ENCODE results near the gene MMP28. TPM values are rescaled to one million over a fixed set of nuclear protein-coding genes. Genes with fewer than 3 reads are reported as not detected.
A peak's percentile ranks its signal among the peaks of the same experiment; 100 is the strongest.

MMP28 gene
- polyA plus RNA-seq, 2 donors: 14.8 to 21.7 TPM

- Histone ChIP-seq H3K27me3 (ENCODE audit: control insufficient read depth in 1 of 2, insufficient read depth in 2 of 2, low read length in 2 of 2) (no peaks in the 10 kb centered on the region), H3K4me1 (ENCODE audit: control insufficient read depth in 2 of 2, insufficient read depth in 2 of 2, low read length in 1 of 2) (peaks cover 0 to 15% of the 10 kb centered on the region in 2 donors), H3K36me3 (ENCODE audit: control insufficient read depth in 2 of 2, insufficient read depth in 2 of 2, low read length in 1 of 2) (no peaks in the 10 kb centered on the region), H3K27ac (ENCODE audit: low read depth in 2 of 2, low read length in 1 of 2) (no peak overlapping the region), H3K4me3 (ENCODE audit: low read depth in 1 of 2, low read length in 2 of 2) (no peak overlapping the region), H3K9me3 (ENCODE audit: control insufficient read depth in 2 of 2, insufficient read depth in 1 of 2, low read depth in 1 of 2, low read length in 1 of 2) (no peaks in the 10 kb centered on the region)
- WGBS, 2 donors: 18 to 29% methylated on average over 4 of the region's 4 CpGs
Measured at GRCh38 chr17:35748341-35748841, 47.0 kb downstream of the MMP28 start.

GRCh38 chr17:35747540-35748017, 47.9 kb downstream of the MMP28 start:
- no peaks in the 10 kb centered on the region for H3K27me3 ChIP-seq (ENCODE audit: control insufficient read depth in 1 of 2, insufficient read depth in 2 of 2, low read length in 2 of 2)
- no peaks in the 10 kb centered on the region for H3K36me3 ChIP-seq (ENCODE audit: control insufficient read depth in 2 of 2, insufficient read depth in 2 of 2, low read length in 1 of 2)
- no peak overlapping the region for H3K4me3 ChIP-seq (ENCODE audit: low read depth in 1 of 2, low read length in 2 of 2)
- peaks cover 0 to 13% of the 10 kb centered on the region in 2 donors for H3K4me1 ChIP-seq (ENCODE audit: control insufficient read depth in 2 of 2, insufficient read depth in 2 of 2, low read length in 1 of 2)
- H3K27ac ChIP-seq (ENCODE audit: low read depth in 2 of 2, low read length in 1 of 2): no peak overlapping the region
- no peaks in the 10 kb centered on the region for H3K9me3 ChIP-seq (ENCODE audit: control insufficient read depth in 2 of 2, insufficient read depth in 1 of 2, low read depth in 1 of 2, low read length in 1 of 2)
- WGBS, 2 donors: 27 to 30% methylated on average over 12 of the region's 12 CpGs

DNA sequence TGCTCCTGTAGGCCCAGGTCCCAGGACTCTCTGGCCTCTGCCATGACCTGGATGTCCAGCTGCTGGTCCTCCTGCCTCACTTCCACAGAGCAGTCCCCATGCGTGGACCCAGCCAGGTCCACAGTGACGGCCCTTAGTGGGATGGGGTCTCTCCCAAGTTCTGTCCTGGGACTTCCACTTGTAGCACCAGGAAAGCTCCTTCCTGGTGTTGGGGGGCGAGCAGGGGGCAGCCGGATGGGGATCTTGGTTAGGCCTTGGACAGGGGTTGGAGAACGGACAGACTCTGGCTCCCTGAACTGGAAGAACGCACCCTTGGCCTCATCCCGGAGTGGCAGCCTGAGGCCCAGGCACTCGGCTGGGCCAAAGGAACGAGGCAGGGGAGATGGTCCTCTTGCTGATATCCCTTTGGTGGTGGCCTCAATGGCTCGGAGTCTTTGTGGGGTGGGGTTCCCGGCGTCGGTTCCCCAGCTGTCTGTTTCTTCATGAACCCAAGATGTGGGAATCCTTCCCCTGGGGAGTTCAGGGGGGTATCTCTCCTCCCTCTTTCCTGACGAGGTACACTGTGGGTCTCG, 49.6 kb downstream of the MMP28 start:
- peaks cover 0 to 2% of the 10 kb centered on the region in 2 donors for H3K9me3 ChIP-seq (ENCODE audit: control insufficient read depth in 2 of 2, insufficient read depth in 1 of 2, low read depth in 1 of 2, low read length in 1 of 2)
- WGBS, 2 donors: 84 to 86% methylated on average over 15 of the region's 15 CpGs
- peaks cover 5 to 17% of the 10 kb centered on the region in 2 donors for H3K4me1 ChIP-seq (ENCODE audit: control insufficient read depth in 2 of 2, insufficient read depth in 2 of 2, low read length in 1 of 2)
- no peak overlapping the region for H3K4me3 ChIP-seq (ENCODE audit: low read depth in 1 of 2, low read length in 2 of 2)
- no peak overlapping the region for H3K27ac ChIP-seq (ENCODE audit: low read depth in 2 of 2, low read length in 1 of 2)
- peaks cover 0 to 7% of the 10 kb centered on the region in 2 donors for H3K27me3 ChIP-seq (ENCODE audit: control insufficient read depth in 1 of 2, insufficient read depth in 2 of 2, low read length in 2 of 2)
- H3K36me3 ChIP-seq (ENCODE audit: control insufficient read depth in 2 of 2, insufficient read depth in 2 of 2, low read length in 1 of 2): no peaks in the 10 kb centered on the region

GRCh38 chr17:35745246-35745645, 50.2 kb downstream of the MMP28 start:
- WGBS, 2 donors: 85 to 88% methylated on average over 7 of the region's 7 CpGs
- H3K27me3 ChIP-seq (ENCODE audit: control insufficient read depth in 1 of 2, insufficient read depth in 2 of 2, low read length in 2 of 2): peaks cover 0 to 10% of the 10 kb centered on the region in 2 donors
- H3K27ac ChIP-seq (ENCODE audit: low read depth in 2 of 2, low read length in 1 of 2): no peak overlapping the region
- no peaks in the 10 kb centered on the region for H3K36me3 ChIP-seq (ENCODE audit: control insufficient read depth in 2 of 2, insufficient read depth in 2 of 2, low read length in 1 of 2)
- H3K4me1 ChIP-seq (ENCODE audit: control insufficient read depth in 2 of 2, insufficient read depth in 2 of 2, low read length in 1 of 2): peaks cover 5 to 14% of the 10 kb centered on the region in 2 donors
- no peak overlapping the region for H3K4me3 ChIP-seq (ENCODE audit: low read depth in 1 of 2, low read length in 2 of 2)
- peaks cover 0 to 6% of the 10 kb centered on the region in 2 donors for H3K9me3 ChIP-seq (ENCODE audit: control insufficient read depth in 2 of 2, insufficient read depth in 1 of 2, low read depth in 1 of 2, low read length in 1 of 2)

DNA sequence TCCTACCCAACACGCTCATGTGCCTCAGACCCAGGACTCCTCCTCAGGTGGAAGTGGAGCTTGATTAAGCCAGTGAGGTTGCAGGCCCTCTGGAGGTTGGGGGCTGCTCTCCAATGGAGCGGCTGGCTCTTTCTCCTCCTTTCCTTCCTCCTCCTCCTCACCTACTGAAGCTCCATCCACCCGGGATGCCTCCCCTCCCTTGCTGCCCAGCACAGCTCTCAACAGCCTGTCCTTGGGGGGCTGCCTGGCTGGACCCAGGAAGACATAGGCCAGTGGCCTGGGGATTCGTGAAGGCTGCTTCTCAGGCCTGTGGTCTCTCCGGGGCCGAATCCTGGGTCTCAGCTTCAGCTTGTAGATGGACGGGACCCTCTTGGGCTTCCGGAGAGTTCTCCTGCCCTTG, 50.6 kb downstream of the MMP28 start:
- Histone ChIP-seq H3K27ac (ENCODE audit: low read depth in 2 of 2, low read length in 1 of 2) (no peak overlapping the region), H3K4me1 (ENCODE audit: control insufficient read depth in 2 of 2, insufficient read depth in 2 of 2, low read length in 1 of 2) (peaks cover 5 to 14% of the 10 kb centered on the region in 2 donors), H3K4me3 (ENCODE audit: low read depth in 1 of 2, low read length in 2 of 2) (no peak overlapping the region), H3K27me3 (ENCODE audit: control insufficient read depth in 1 of 2, insufficient read depth in 2 of 2, low read length in 2 of 2) (peaks cover 0 to 10% of the 10 kb centered on the region in 2 donors), H3K9me3 (ENCODE audit: control insufficient read depth in 2 of 2, insufficient read depth in 1 of 2, low read depth in 1 of 2, low read length in 1 of 2) (peaks cover 0 to 6% of the 10 kb centered on the region in 2 donors), H3K36me3 (ENCODE audit: control insufficient read depth in 2 of 2, insufficient read depth in 2 of 2, low read length in 1 of 2) (no peaks in the 10 kb centered on the region)
- 77 to 79% methylated on average over 8 of the region's 8 CpGs for WGBS, 2 donors

GRCh38 chr17:35743626-35744328, 51.7 kb downstream of the MMP28 start:
- Histone ChIP-seq H3K36me3 (ENCODE audit: control insufficient read depth in 2 of 2, insufficient read depth in 2 of 2, low read length in 1 of 2) (no peaks in the 10 kb centered on the region), H3K9me3 (ENCODE audit: control insufficient read depth in 2 of 2, insufficient read depth in 1 of 2, low read depth in 1 of 2, low read length in 1 of 2) (peaks cover 0 to 6% of the 10 kb centered on the region in 2 donors), H3K27me3 (ENCODE audit: control insufficient read depth in 1 of 2, insufficient read depth in 2 of 2, low read length in 2 of 2) (peaks cover 0 to 10% of the 10 kb centered on the region in 2 donors), H3K27ac (ENCODE audit: low read depth in 2 of 2, low read length in 1 of 2) (no peak overlapping the region), H3K4me1 (ENCODE audit: control insufficient read depth in 2 of 2, insufficient read depth in 2 of 2, low read length in 1 of 2) (peaks cover 5 to 14% of the 10 kb centered on the region in 2 donors), H3K4me3 (ENCODE audit: low read depth in 1 of 2, low read length in 2 of 2) (no peak overlapping the region)
- WGBS, 2 donors: 43 to 45% methylated on average over 7 of the region's 7 CpGs

DNA sequence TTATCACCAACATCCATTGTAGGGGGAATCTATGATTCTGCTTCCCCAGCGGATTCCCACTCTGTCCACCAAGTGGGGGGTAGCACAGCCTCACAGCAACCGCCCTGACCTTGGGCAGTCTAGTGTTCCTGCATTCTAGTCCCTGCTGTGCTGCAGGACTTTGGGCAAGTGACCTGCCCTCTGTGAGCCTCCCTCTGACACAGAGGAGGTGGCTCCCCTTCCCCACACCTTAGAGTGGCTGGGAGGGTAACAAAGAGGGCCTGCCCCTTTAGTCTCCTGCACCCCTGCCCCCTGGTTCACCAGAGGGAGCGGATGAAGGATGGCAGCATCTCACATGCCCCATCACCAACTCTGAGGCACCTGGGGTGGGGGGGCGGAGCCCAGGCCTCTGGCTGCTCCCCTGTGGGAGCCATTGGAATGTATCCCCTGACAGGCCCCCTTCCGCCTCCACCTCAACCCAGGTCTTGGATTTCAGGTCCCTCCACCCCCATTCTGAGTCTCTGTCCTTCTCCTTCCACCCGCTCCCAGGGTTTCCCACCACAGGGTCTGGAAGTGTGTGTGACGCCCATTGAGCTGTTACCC, 52.5 kb downstream of the MMP28 start:
- WGBS, 2 donors: 69 to 71% methylated on average over 7 of the region's 7 CpGs
- Histone ChIP-seq H3K36me3 (ENCODE audit: control insufficient read depth in 2 of 2, insufficient read depth in 2 of 2, low read length in 1 of 2) (no peaks in the 10 kb centered on the region), H3K27me3 (ENCODE audit: control insufficient read depth in 1 of 2, insufficient read depth in 2 of 2, low read length in 2 of 2) (peaks cover 0 to 10% of the 10 kb centered on the region in 2 donors), H3K27ac (ENCODE audit: low read depth in 2 of 2, low read length in 1 of 2) (no peak overlapping the region), H3K9me3 (ENCODE audit: control insufficient read depth in 2 of 2, insufficient read depth in 1 of 2, low read depth in 1 of 2, low read length in 1 of 2) (peaks cover 0 to 6% of the 10 kb centered on the region in 2 donors), H3K4me3 (ENCODE audit: low read depth in 1 of 2, low read length in 2 of 2) (no peak overlapping the region), H3K4me1 (ENCODE audit: control insufficient read depth in 2 of 2, insufficient read depth in 2 of 2, low read length in 1 of 2) (peaks cover 5 to 9% of the 10 kb centered on the region in 2 donors)

DNA sequence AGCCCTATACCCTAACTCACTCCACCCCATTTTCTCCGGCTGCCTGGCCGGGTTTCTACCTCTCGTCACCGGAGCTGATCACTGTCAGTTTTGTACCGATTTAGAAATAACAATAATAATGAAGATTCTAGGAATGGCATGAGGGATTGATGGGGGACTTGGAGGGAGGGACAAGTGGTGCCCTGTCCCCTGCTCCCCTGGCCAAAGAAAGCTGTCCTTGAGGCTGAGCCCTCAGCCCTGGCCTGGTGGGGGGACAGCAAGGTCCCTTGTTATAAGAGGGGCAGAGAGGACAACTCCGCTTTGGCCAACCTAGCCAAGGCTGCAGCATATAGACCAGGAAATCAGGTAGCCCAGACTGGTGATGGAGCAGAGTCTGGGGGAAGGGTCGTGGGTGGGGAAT, 52.9 kb downstream of the MMP28 start:
- H3K27me3 ChIP-seq (ENCODE audit: control insufficient read depth in 1 of 2, insufficient read depth in 2 of 2, low read length in 2 of 2): peaks cover 0 to 10% of the 10 kb centered on the region in 2 donors
- H3K4me1 ChIP-seq (ENCODE audit: control insufficient read depth in 2 of 2, insufficient read depth in 2 of 2, low read length in 1 of 2): peaks cover 5 to 9% of the 10 kb centered on the region in 2 donors
- H3K4me3 ChIP-seq (ENCODE audit: low read depth in 1 of 2, low read length in 2 of 2): no peak overlapping the region
- no peaks in the 10 kb centered on the region for H3K36me3 ChIP-seq (ENCODE audit: control insufficient read depth in 2 of 2, insufficient read depth in 2 of 2, low read length in 1 of 2)
- peaks cover 0 to 6% of the 10 kb centered on the region in 2 donors for H3K9me3 ChIP-seq (ENCODE audit: control insufficient read depth in 2 of 2, insufficient read depth in 1 of 2, low read depth in 1 of 2, low read length in 1 of 2)
- 68 to 74% methylated on average over 7 of the region's 7 CpGs for WGBS, 2 donors
- H3K27ac ChIP-seq (ENCODE audit: low read depth in 2 of 2, low read length in 1 of 2): no peak overlapping the region

DNA sequence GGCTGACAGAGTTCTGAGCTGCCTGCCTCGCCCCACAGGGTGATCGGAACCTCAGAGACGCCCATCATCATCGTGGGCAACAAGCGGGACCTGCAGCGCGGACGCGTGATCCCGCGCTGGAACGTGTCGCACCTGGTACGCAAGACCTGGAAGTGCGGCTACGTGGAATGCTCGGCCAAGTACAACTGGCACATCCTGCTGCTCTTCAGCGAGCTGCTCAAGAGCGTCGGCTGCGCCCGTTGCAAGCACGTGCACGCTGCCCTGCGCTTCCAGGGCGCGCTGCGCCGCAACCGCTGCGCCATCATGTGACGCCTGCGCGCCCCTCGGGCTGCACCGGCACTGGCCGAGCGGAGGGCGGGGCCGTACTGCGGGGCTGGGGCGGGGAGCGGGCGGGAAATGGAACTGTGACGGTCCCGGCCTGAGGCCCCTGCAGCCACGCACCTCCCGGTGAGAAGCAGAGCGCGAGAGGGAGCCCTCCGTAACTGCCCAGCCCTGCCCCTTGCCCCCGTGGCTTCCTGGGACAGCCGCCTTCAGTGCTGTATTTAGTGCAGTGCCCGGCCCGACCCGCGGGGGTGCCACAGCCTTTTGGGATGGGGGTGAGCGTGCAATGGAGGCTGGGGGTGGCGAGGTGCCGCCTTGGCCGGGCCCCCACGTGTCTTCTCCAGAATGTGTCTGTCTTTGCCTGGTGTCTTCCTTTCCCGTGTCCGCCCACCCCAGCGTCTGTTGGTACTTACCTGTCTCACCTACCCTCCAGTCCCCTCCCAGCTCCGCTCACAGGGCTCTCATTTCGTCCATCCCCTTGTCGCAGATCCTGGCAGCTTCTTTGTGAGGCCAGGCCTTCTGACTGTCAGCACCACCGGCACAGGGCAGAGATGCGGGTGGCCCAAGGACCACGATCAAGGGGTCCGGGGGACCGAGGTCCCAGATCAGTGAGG, 54.2 kb downstream of the MMP28 start:
- Histone ChIP-seq H3K4me1 (ENCODE audit: control insufficient read depth in 2 of 2, insufficient read depth in 2 of 2, low read length in 1 of 2) (peaks cover 5 to 9% of the 10 kb centered on the region in 2 donors), H3K36me3 (ENCODE audit: control insufficient read depth in 2 of 2, insufficient read depth in 2 of 2, low read length in 1 of 2) (no peaks in the 10 kb centered on the region), H3K9me3 (ENCODE audit: control insufficient read depth in 2 of 2, insufficient read depth in 1 of 2, low read depth in 1 of 2, low read length in 1 of 2) (peaks cover 0 to 6% of the 10 kb centered on the region in 2 donors), H3K27me3 (ENCODE audit: control insufficient read depth in 1 of 2, insufficient read depth in 2 of 2, low read length in 2 of 2) (peaks cover 0 to 10% of the 10 kb centered on the region in 2 donors), H3K4me3 (ENCODE audit: low read depth in 1 of 2, low read length in 2 of 2) (peak overlapping the region in 1 of 2 donors; percentile 17), H3K27ac (ENCODE audit: low read depth in 2 of 2, low read length in 1 of 2) (no peak overlapping the region)
- 17 to 18% methylated on average over 67 to 73 of the region's 73 CpGs for WGBS, 2 donors
